GM10248 (cell line): Measurements from ENCODE around the gene TSSK2.

Experiments used
- CTCF ChIA-PET: fragments of 300-600 bp; sonication (Branson Sonifier 250); formaldehyde crosslinking; extraction: SDS; loops from one replicate; lab custom pipeline; 2021; ENCODE audit warnings: antibody characterized with exemption; lab: Yijun Ruan, JAX
- POLR2A ChIA-PET: fragments of 350-650 bp; sonication (Branson Sonifier 250); formaldehyde crosslinking; extraction: SDS; loops from one replicate; lab custom pipeline; 2020; ENCODE audit warnings: antibody characterized with exemption; lab: Yijun Ruan, JAX
- DNase-seq: peaks from one replicate; pipeline ENCODE4 v3.0.0; 2012; ENCODE audit errors: extremely low spot score
- CTCF ChIP-seq: IDR thresholded peaks from 2 replicates; pipeline ENCODE4 v1.5.1; 2012; ENCODE audit warnings: mild to moderate bottlenecking, low read depth; ENCODE audit errors: extremely low read depth, missing control alignments, control extremely low read depth

TSSK2 gene

GRCh38 chr22:19115628-19116027 is 15.5 kb upstream of the TSSK2 start:
- CTCF ChIA-PET, result interaction anchor here (0.6 to 2.0 kb wide), 7 partner anchors 10 to 514 kb away, joined by 3 to 7 read pairs (median 3); partner anchors contain the start of gene ESS2
- POLR2A ChIA-PET, result no interaction called here
- no peak for DNase-seq
- TF ChIP-seq CTCF, result peak; percentile 9

- TF ChIP-seq CTCF, result no peak
- no peak for DNase-seq
- CTCF ChIA-PET, result interaction anchor here (1.3 kb wide), 1 partner anchor 27 kb away, joined by 7 read pairs; the partner anchor contains the start of gene ESS2
- POLR2A ChIA-PET, result no interaction called here
Observed at GRCh38 chr22:19117111-19117512, 14.0 kb upstream of the TSSK2 start.

GRCh38 chr22:19118329-19118880 is 12.7 kb upstream of the TSSK2 start:
- TF ChIP-seq CTCF, result no peak
- POLR2A ChIA-PET, result no interaction called here
- DNase-seq, result peak; percentile 68
- CTCF ChIA-PET, result interaction anchor here (1.0 to 3.1 kb wide), 6 partner anchors 8 to 61 kb away, joined by 3 to 10 read pairs (median 4); partner anchors contain the start of genes ESS2 and SLC25A1

- TF ChIP-seq CTCF, result no peak
- ChIA-PET POLR2A (no interaction called here), CTCF (interaction anchor here (1.5 to 3.1 kb wide), 3 partner anchors 9 to 59 kb away, joined by 4 to 10 read pairs (median 5); partner anchors contain the start of genes ESS2 and SLC25A1)
- DNase-seq, result no peak
Observed at GRCh38 chr22:19119949-19120348, 11.2 kb upstream of the TSSK2 start.

GRCh38 chr22:19120829-19121630 is 10.1 kb upstream of the TSSK2 start:
- TF ChIP-seq CTCF, result no peak

GRCh38 chr22:19121631-19122142 is 9.4 kb upstream of the TSSK2 start:
- DNase-seq, result peak; percentile 52
- POLR2A ChIA-PET, result interaction anchor here (1.4 kb wide), 1 partner anchor 10 kb away, joined by 4 read pairs; the partner anchor contains the start of gene TSSK2
- CTCF ChIA-PET, result interaction anchor here (1.0 to 1.9 kb wide), 5 partner anchors 10 to 177 kb away, joined by 3 to 11 read pairs (median 3); partner anchors contain the start of gene ESS2
- no peak for TF ChIP-seq CTCF

More at GRCh38 chr22:19120829-19121630, 10.1 kb upstream of the TSSK2 start:
- ChIA-PET POLR2A (interaction anchor here (1.4 kb wide), 1 partner anchor 11 kb away, joined by 4 read pairs; the partner anchor contains the start of gene TSSK2), CTCF (interaction anchor here (1.0 to 3.1 kb wide), 5 partner anchors 10 to 177 kb away, joined by 3 to 10 read pairs (median 3); partner anchors contain the start of gene ESS2)
- DNase-seq, result no peak
